IMR-90 (cell line): ENCODE results near the gene PCK2. TPM values are rescaled to one million over a fixed set of nuclear protein-coding genes. Genes with fewer than 3 reads are reported as not detected.

ENCODE experiments used
- ATAC-seq: fragments of 200-7000 bp; cut with Tn5 transposase; 2 replicates; pipeline ENCODE4 v1.9.1; 2020; ENCODE audit warnings: low read depth, mild to moderate bottlenecking, moderate library complexity
- BruUV-seq: library from RNA; stranded (reverse); fragments of 400-500 nt; replicated peaks from 2 replicates; lab custom pipeline; 2021; lab: Mats Ljungman, UMichigan
- CTCF ChIA-PET: fragments of 300-600 bp; formaldehyde crosslinking; extraction: SDS; loops from one replicate; lab custom pipeline; 2021; ENCODE audit warnings: antibody characterized with exemption; lab: Yijun Ruan, JAX
- POLR2A ChIA-PET: fragments of 300-600 bp; sonication (Branson Sonifier 250); formaldehyde crosslinking; loops from one replicate; lab custom pipeline; 2022; ENCODE audit warnings: antibody characterized with exemption; ENCODE audit not compliant: unreplicated experiment; lab: Charles Lee
- DNase-seq: peaks from one replicate; pipeline ENCODE4 v3.0.0; 2013
- H2AFZ ChIP-seq: replicated peaks from 2 replicates; pipeline ENCODE3; 2013; ENCODE audit warnings: low read length, mild to moderate bottlenecking; ENCODE audit not compliant: poor library complexity
- H2AK5ac ChIP-seq: 2 replicates; pipeline ENCODE4 v1.6.1; 2013; ENCODE audit warnings: low read depth, low read length, inconsistent platforms
- H2AK9ac ChIP-seq: replicated peaks from 2 replicates; pipeline ENCODE3; 2013; ENCODE audit warnings: mild to moderate bottlenecking, low read depth, low read length, moderate library complexity; ENCODE audit not compliant: poor library complexity
- H2BK120ac ChIP-seq: 2 replicates; pipeline ENCODE4 v1.6.1; 2013; ENCODE audit warnings: low read depth, low read length, inconsistent platforms
- H2BK15ac ChIP-seq: 3 replicates; pipeline ENCODE4 v1.6.1; 2013; ENCODE audit warnings: low read depth, low read length, inconsistent platforms
- H2BK20ac ChIP-seq: 2 replicates; pipeline ENCODE4 v1.6.1; 2013; ENCODE audit warnings: low read depth, mild to moderate bottlenecking, inconsistent platforms, low read length, moderate library complexity
- H2BK5ac ChIP-seq: 2 replicates; pipeline ENCODE4 v1.6.1; 2013; ENCODE audit warnings: mild to moderate bottlenecking, low read depth, low read length, inconsistent platforms; ENCODE audit not compliant: poor library complexity, severe bottlenecking
- H3K14ac ChIP-seq: replicated peaks from 2 replicates; pipeline ENCODE4 v1.6.1; 2013; ENCODE audit warnings: low read depth, low read length, inconsistent platforms
- H3K18ac ChIP-seq: 2 replicates; pipeline ENCODE4 v1.6.1; 2013; ENCODE audit warnings: low read depth, low read length, control low read depth
- H3K23ac ChIP-seq: 2 replicates; pipeline ENCODE4 v1.6.1; 2013; ENCODE audit warnings: low read depth, low read length, inconsistent platforms
- H3K27ac ChIP-seq: 2 replicates; pipeline ENCODE4 v1.5.1; 2013; ENCODE audit warnings: mild to moderate bottlenecking, control low read depth, low read length; ENCODE audit not compliant: insufficient read depth
- H3K27me3 ChIP-seq: 2 replicates; pipeline ENCODE4 v1.6.1; 2013; ENCODE audit warnings: low read length; ENCODE audit not compliant: control insufficient read depth, insufficient read depth
- H3K36me3 ChIP-seq: 2 replicates; pipeline ENCODE4 v1.6.1; 2013; ENCODE audit warnings: low read length, mixed read lengths; ENCODE audit not compliant: control insufficient read depth, insufficient read depth
- H3K4ac ChIP-seq: 2 replicates; pipeline ENCODE4 v1.6.1; 2013; ENCODE audit warnings: low read depth, low read length, inconsistent platforms
- H3K4me1 ChIP-seq: 2 replicates; pipeline ENCODE4 v1.6.1; 2013; ENCODE audit warnings: low read length, mixed read lengths; ENCODE audit not compliant: control insufficient read depth, insufficient read depth
- H3K4me2 ChIP-seq: 2 replicates; pipeline ENCODE4 v1.6.1; 2013; ENCODE audit warnings: low read depth, mild to moderate bottlenecking, control low read depth, low read length, moderate library complexity
- H3K4me3 ChIP-seq: 2 replicates; pipeline ENCODE4 v1.5.1; 2013; ENCODE audit warnings: low read depth, mild to moderate bottlenecking, control low read depth, low read length, moderate library complexity; ENCODE audit not compliant: insufficient read depth
- H3K56ac ChIP-seq: 2 replicates; pipeline ENCODE4 v1.6.1; 2013; ENCODE audit warnings: low read length, inconsistent platforms; ENCODE audit not compliant: insufficient read depth; ENCODE audit errors: extremely low read depth
- H3K79me1 ChIP-seq, 2 experiments: 2 replicates each; pipeline ENCODE4 v1.6.1; 2013; ENCODE audit warnings: low read length in 2 of 2, inconsistent platforms in 1 of 2, low read depth in 1 of 2
- H3K9ac ChIP-seq: 2 replicates; pipeline ENCODE4 v1.6.1; 2013; ENCODE audit warnings: low read depth, low read length, control low read depth
- H3K9me1 ChIP-seq: 2 replicates; pipeline ENCODE4 v1.6.1; 2013; ENCODE audit warnings: low read length, inconsistent platforms; ENCODE audit not compliant: insufficient read depth
- H3K9me3 ChIP-seq: 2 replicates; pipeline ENCODE4 v1.6.1; 2013; ENCODE audit warnings: low read length; ENCODE audit not compliant: control insufficient read depth, insufficient read depth
- H4K20me1 ChIP-seq: 2 replicates; pipeline ENCODE4 v1.6.1; 2013; ENCODE audit warnings: low read length, inconsistent platforms; ENCODE audit not compliant: insufficient read depth
- H4K5ac ChIP-seq: 2 replicates; pipeline ENCODE4 v1.6.1; 2013; ENCODE audit warnings: mild to moderate bottlenecking, low read depth, low read length, control low read depth
- H4K8ac ChIP-seq, 2 experiments: 2 replicates each; pipeline ENCODE4 v1.6.1; 2013; ENCODE audit warnings: low read depth in 2 of 2, low read length in 2 of 2, control low read depth in 1 of 2, inconsistent platforms in 1 of 2
- H4K91ac ChIP-seq: 2 replicates; pipeline ENCODE4 v1.6.1; 2013; ENCODE audit warnings: low read depth, low read length, inconsistent platforms; ENCODE audit not compliant: insufficient read depth
- BHLHE40 ChIP-seq: fragments of 150-350 bp; IDR thresholded peaks from 2 replicates; pipeline ENCODE4 v1.6.1; 2016; ENCODE audit warnings: mild to moderate bottlenecking, low read depth, low read length
- CEBPB ChIP-seq: IDR thresholded peaks from 2 replicates; pipeline ENCODE4 v1.6.1; 2012; ENCODE audit warnings: low read depth, low read length, improper control_type of control experiment
- CTCF ChIP-seq: conservative IDR thresholded peaks from 2 replicates; pipeline ENCODE4 v1.5.1; 2012; ENCODE audit warnings: mild to moderate bottlenecking, low read depth, low read length, improper control_type of control experiment
- ELK1 ChIP-seq: fragments of 150-350 bp; IDR thresholded peaks from 2 replicates; pipeline ENCODE4 v1.6.1; 2016; ENCODE audit warnings: low read depth, mild to moderate bottlenecking, low read length, moderate library complexity, borderline replicate concordance
- FOS ChIP-seq: fragments of 150-350 bp; IDR thresholded peaks from 2 replicates; pipeline ENCODE4 v1.6.1; 2016; ENCODE audit warnings: low read depth, low read length
- MAFK ChIP-seq: IDR thresholded peaks from 2 replicates; pipeline ENCODE4 v1.6.1; 2012; ENCODE audit warnings: low read depth, low read length, improper control_type of control experiment
- MAZ ChIP-seq: IDR thresholded peaks from 2 replicates; pipeline ENCODE4 v1.6.1; 2012; ENCODE audit warnings: low read depth, mild to moderate bottlenecking, low read length, improper control_type of control experiment, moderate library complexity, borderline replicate concordance
- MXI1 ChIP-seq: IDR thresholded peaks from 2 replicates; pipeline ENCODE4 v1.6.1; 2012; ENCODE audit warnings: low read depth, mild to moderate bottlenecking, low read length, moderate library complexity, borderline replicate concordance
- NFE2L2 ChIP-seq: fragments of 150-350 bp; IDR thresholded peaks from 2 replicates; pipeline ENCODE4 v1.6.1; 2016; ENCODE audit warnings: low read depth, mild to moderate bottlenecking, low read length
- POLR2A ChIP-seq: IDR thresholded peaks from 2 replicates; pipeline ENCODE4 v1.6.1; 2012; ENCODE audit warnings: mild to moderate bottlenecking, low read depth, low read length
- RAD21 ChIP-seq: IDR thresholded peaks from 2 replicates; pipeline ENCODE4 v1.6.1; 2012; ENCODE audit warnings: low read length, improper control_type of control experiment
- RCOR1 ChIP-seq: IDR thresholded peaks from 2 replicates; pipeline ENCODE4 v1.6.1; 2012; ENCODE audit warnings: mild to moderate bottlenecking, low read length, improper control_type of control experiment; ENCODE audit not compliant: insufficient replicate concordance
- RFX5 ChIP-seq: IDR thresholded peaks from 2 replicates; pipeline ENCODE4 v1.8.0; 2012; ENCODE audit warnings: low read depth, mild to moderate bottlenecking, low read length, moderate library complexity
- SMC3 ChIP-seq: fragments of 150-350 bp; IDR thresholded peaks from 2 replicates; pipeline ENCODE4 v1.6.1; 2016; ENCODE audit warnings: low read depth, mild to moderate bottlenecking, antibody characterized with exemption, low read length, moderate library complexity
- USF2 ChIP-seq: fragments of 150-350 bp; IDR thresholded peaks from 2 replicates; pipeline ENCODE4 v1.6.1; 2017; ENCODE audit warnings: mild to moderate bottlenecking, antibody characterized with exemption, low read length, low read depth
- WGBS, 2 experiments: methylation state at CpG; one replicate each; pipeline versions ENCODE4 v1.1.5 to v1.1.7; 2013; ENCODE audit warnings: missing lambda C conversion rate in 2 of 2; ENCODE audit not compliant: insufficient read length in 1 of 2; ENCODE audit errors: extremely low coverage in 2 of 2; 5-methylcytosine and 5-hydroxymethylcytosine counted together
- dilution Hi-C: fragments of 300-500 bp; cut with HindIII; formaldehyde crosslinking; loops from one replicate; pipeline ENCODE4 v1.14.3; 2018; ENCODE audit warnings: low sequenced_read_pairs; ENCODE audit not compliant: unreplicated experiment
- in situ Hi-C: fragments of 300-500 bp; cut with MboI; formaldehyde crosslinking; loops from 3 replicates; pipeline ENCODE4 v1.14.3; 2019; ENCODE audit warnings: low sequenced_read_pairs, inconsistent platforms, mixed read lengths
- intact Hi-C: fragments of 100-400 bp; cut with micrococcal nuclease; formaldehyde crosslinking; loops from 2 replicates; pipeline ENCODE4 v1.10.0; 2022
- polyA plus RNA-seq, 3 experiments: library from polyadenylated mRNA; depleted of rRNA; stranded (reverse); fragments of >200 nt; gene quantifications; 2 replicates each; pipeline ENCODE4 v1.2.3, GENCODE V29; 2012; ENCODE audit warnings: low replicate concordance in 1 of 3
- total RNA-seq: library from RNA; depleted of rRNA; stranded (reverse); fragments of >200 nt; gene quantifications from 2 replicates; pipeline ENCODE4 v1.2.3, GENCODE V29; 2012

The PCK2 gene
- total and polyA plus RNA-seq, 2 of the 4 experiments (the other 2 are of a cell fraction): 13.4 to 29.4 TPM

GRCh38 chr14:24130717-24131548, 36.8 kb downstream of the PCK2 start:
- Histone ChIP-seq H3K9me3 (no peaks in the 10 kb centered on the region), H3K9ac (no peak overlapping the region), H2BK15ac (no peak overlapping the region), H3K56ac (no peak overlapping the region), H3K4me2 (no peak overlapping the region), H2AK5ac (no peak overlapping the region), H2AK9ac (no peak overlapping the region), H3K4ac (no peak overlapping the region), H3K18ac (no peak overlapping the region), H4K91ac (no peak overlapping the region), H3K27ac (no peak overlapping the region), H2AFZ (no peak overlapping the region), H4K20me1 (no peaks in the 10 kb centered on the region), H3K4me3 (no peak overlapping the region), H2BK20ac (no peak overlapping the region), H3K23ac (no peak overlapping the region), H3K4me1 (peaks cover 2% of the 10 kb centered on the region; the same call in 1 of the 2 replicates), H3K27me3 (no peaks in the 10 kb centered on the region), H4K8ac (no peak overlapping the region), H2BK120ac (no peak overlapping the region), H2BK5ac (no peak overlapping the region), H3K79me1 (no peaks in the 10 kb centered on the region), H3K9me1 (no peaks in the 10 kb centered on the region), H4K5ac (no peak overlapping the region), H3K14ac (no peak overlapping the region), H3K36me3 (no peaks in the 10 kb centered on the region)
- CTCF ChIA-PET: no interaction called here
- ATAC-seq (no peak), DNase-seq (no peak)
- WGBS, 2 experiments: 63% methylated on average over 1 of the region's 7 CpGs; no CpG with 5 or more reads in 1 of the 2 experiments
- POLR2A ChIA-PET: no interaction called here
- intact Hi-C loops: no loop called here
- dilution Hi-C loops: no loop called here
- in situ Hi-C loops: loop anchor here (10.0 to 25.0 kb wide), 3 partner anchors 304 to 1044 kb away; partner anchors contain the start of genes ACIN1, BCL2L2, C14orf119 and PABPN1
- BruUV-seq: no TSS peak
- no peak for TF ChIP-seq FOS
- no peak for TF ChIP-seq USF2
- no peak for TF ChIP-seq MAFK
- no peak for TF ChIP-seq MXI1
- TF ChIP-seq CTCF: no peak
- no peak for TF ChIP-seq RCOR1
- TF ChIP-seq CEBPB: no peak
- no peak for TF ChIP-seq RFX5
- TF ChIP-seq RAD21: no peak
- no peak for TF ChIP-seq NFE2L2
- TF ChIP-seq BHLHE40: no peak
- TF ChIP-seq POLR2A: no peak
- TF ChIP-seq MAZ: no peak
- TF ChIP-seq ELK1: no peak
- TF ChIP-seq SMC3: no peak
